HG03521 (cell line): ENCODE data around the gene SMAGP.
"Not testable (repeated sequence)": the region's sequence is repeated elsewhere in the genome, so short reads cannot be mapped to it uniquely, and the experiment has no call there.

ENCODE experiments used
- ATAC-seq: cut with Tn5 transposase; IDR thresholded peaks from one replicate; pipeline ENCODE4 v1.9.1; 2021; ENCODE audit warnings: mild to moderate bottlenecking, moderate library complexity; ENCODE audit not compliant: unreplicated experiment

The SMAGP gene

GRCh38 chr12:51270067-51270950 lies at the start of gene SMAGP:
TSS of gene SMAGP (minus strand) at chr12:51270415. CDS start at chr12:51269278, 1,137 bp downstream.
- peak; percentile 65 for ATAC-seq

- no peak for ATAC-seq
Observed at GRCh38 chr12:51318846-51319599, 48.8 kb upstream of the SMAGP start.

- ATAC-seq: not testable (repeated sequence)
Observed at GRCh38 chr12:51318057-51318806, 48.0 kb upstream of the SMAGP start.

- no peak for ATAC-seq
Observed at GRCh38 chr12:51311389-51311788, 41.2 kb upstream of the SMAGP start.

GRCh38 chr12:51307655-51308593 lies 37.7 kb upstream of the SMAGP start:
- no peak for ATAC-seq

GRCh38 chr12:51306507-51306906 lies 36.3 kb upstream of the SMAGP start:
- no peak for ATAC-seq

GRCh38 chr12:51300768-51301167 lies 30.6 kb upstream of the SMAGP start:
- ATAC-seq: not testable (repeated sequence)

GRCh38 chr12:51295651-51296050 lies 25.4 kb upstream of the SMAGP start:
- ATAC-seq: no peak

- ATAC-seq: not testable (repeated sequence)
Observed at GRCh38 chr12:51294097-51294496, 23.9 kb upstream of the SMAGP start.

GRCh38 chr12:51293696-51294095 lies 23.5 kb upstream of the SMAGP start:
- no peak for ATAC-seq

- not testable (repeated sequence) for ATAC-seq
Observed at GRCh38 chr12:51291603-51292513, 21.6 kb upstream of the SMAGP start.

- no peak for ATAC-seq
Observed at GRCh38 chr12:51285843-51286242, 15.6 kb upstream of the SMAGP start.

GRCh38 chr12:51281202-51281924 lies 11.1 kb upstream of the SMAGP start:
- ATAC-seq: no peak

GRCh38 chr12:51275088-51275487 lies 4.9 kb upstream of the SMAGP start:
- no peak for ATAC-seq

GRCh38 chr12:51272810-51273209 lies 2.6 kb upstream of the SMAGP start:
- not testable (repeated sequence) for ATAC-seq

- no peak for ATAC-seq
Observed at GRCh38 chr12:51270951-51271518, 820 bp upstream of the SMAGP start.

GRCh38 chr12:51269174-51270066 lies 795 bp downstream of the SMAGP start:
- ATAC-seq: peak; percentile 22
